HCT116 (cell line): ENCODE results near the gene SIRPG. TPM values are rescaled to one million over a fixed set of nuclear protein-coding genes. Genes with fewer than 3 reads are reported as not detected.

ENCODE experiments used
- total RNA-seq: library from RNA; stranded (reverse); gene quantifications from one replicate; pipeline ENCODE4 v1.2.1, GENCODE V29; 2021; ENCODE audit not compliant: unreplicated experiment

Gene SIRPG
- total RNA-seq, 1 experiment from 2014 or later = not detected

Other genes with a start within 250 kb of the SIRPG start
- 93.4 TPM for gene NSFL1C, start 190.9 kb downstream of the SIRPG start, total RNA-seq
- not detected for gene SIRPB2, start 166.4 kb downstream of the SIRPG start, total RNA-seq
- gene SIRPD, start 100.1 kb downstream of the SIRPG start, total RNA-seq = not detected
- gene SIRPB1, start 37.8 kb downstream of the SIRPG start, total RNA-seq = 1.9 TPM
- 15.3 TPM for gene SIRPA, start 237.6 kb upstream of the SIRPG start, total RNA-seq